ENCODE data around the gene KIF25. TPM values are rescaled to one million over a fixed set of nuclear protein-coding genes. Genes with fewer than 3 reads are reported as not detected.

Gene KIF25
- total RNA-seq, 1 experiment from 2014 or later, result 0.59 TPM

GRCh38 chr6:168021581-168021980 is 24.1 kb downstream of the KIF25 start:
- Histone ChIP-seq H2BK120ac (ENCODE audit: low read depth, low read length, poor library complexity, severe bottlenecking) (no peak overlapping the region), H2BK20ac (ENCODE audit: low read depth, low read length, poor library complexity, severe bottlenecking) (no peak overlapping the region), H4K20me1 (ENCODE audit: control insufficient read depth, insufficient read depth, insufficient read length) (no peaks in the 10 kb centered on the region), H3K27me3 (ENCODE audit: insufficient read depth, low read length) (no peaks in the 10 kb centered on the region), H3K23ac (ENCODE audit: insufficient read length, low read depth, low read length) (no peak overlapping the region), H3K56ac (ENCODE audit: insufficient read length, low read depth, low read length) (no peak overlapping the region), H2BK5ac (ENCODE audit: insufficient read length, low read length) (no peak overlapping the region), H3K79me2 (ENCODE audit: insufficient read depth, low read length) (no peaks in the 10 kb centered on the region), H3K23me2 (ENCODE audit: insufficient read length, low read depth, low read length, poor library complexity, severe bottlenecking) (no peaks in the 10 kb centered on the region), H3K4me1 (ENCODE audit: insufficient read depth, low read length) (no peaks in the 10 kb centered on the region), H2AFZ (ENCODE audit: low read length) (no peak overlapping the region), H2AK5ac (ENCODE audit: insufficient read length, low read length) (no peak overlapping the region), H4K5ac (ENCODE audit: insufficient read length, low read depth, low read length) (no peak overlapping the region), H3K4ac (ENCODE audit: low read depth, low read length) (no peak overlapping the region), H3K4me2 (ENCODE audit: insufficient read depth, insufficient read length, low read length) (no peak overlapping the region), H2BK12ac (ENCODE audit: insufficient read length, low read depth, low read length) (no peak overlapping the region), H3K14ac (ENCODE audit: insufficient read depth, low read length) (no peak overlapping the region), H3K9me3 (ENCODE audit: control insufficient read depth, low read depth, low read length) (no peaks in the 10 kb centered on the region), H3K9ac (ENCODE audit: extremely low read depth, insufficient read length, low read length) (no peak overlapping the region), H4K8ac (replicated peaks; ENCODE audit: insufficient read length, low read depth, low read length) (no peak overlapping the region), H2BK15ac (ENCODE audit: low read depth, low read length) (no peak overlapping the region), H3T11ph (ENCODE audit: low read length) (no peak overlapping the region), H4K91ac (ENCODE audit: insufficient read length, low read depth, low read length) (no peak overlapping the region), H3K27ac (ENCODE audit: insufficient read length, low read depth, low read length) (no peak overlapping the region), H3K18ac (ENCODE audit: insufficient read length, low read depth, low read length) (no peak overlapping the region), H3K79me1 (ENCODE audit: insufficient read depth, low read depth, low read length, poor library complexity, severe bottlenecking) (no peaks in the 10 kb centered on the region)
- DNase-seq, result no peak
- Mint-ChIP-seq H3K4me1 (peaks cover 16 to 22% of the 10 kb centered on the region in 2 experiments), H3K4me3 (no peak overlapping the region), H3K27ac (no peak overlapping the region), H3K9me3 (no peaks in the 10 kb centered on the region; a peak in 1 of 5 replicates), H3K36me3 (ENCODE audit: insufficient read depth in 1 of 3, low read depth in 3 of 3) (peaks cover 0 to 5% (median 0%) of the 10 kb centered on the region in 3 experiments; a peak in 1 of 7 replicates), H3K27me3 (ENCODE audit: low read depth) (no peaks in the 10 kb centered on the region; the same call in 1 of the 2 replicates)
- no peak for TF ChIP-seq CTCF (conservative IDR thresholded peaks at IDR 0.05)
- no CpG with 5 or more reads among the region's 5 CpGs for WGBS (ENCODE audit: extremely low coverage, insufficient read length, low lambda C conversion rate)

Measured in H9 (cell line).